H1 (cell line): ENCODE results near the gene IRGQ. TPM values are rescaled to one million over a fixed set of nuclear protein-coding genes. Genes with fewer than 3 reads are reported as not detected.

Experiments
- CTCF ChIA-PET: fragments of 300-600 bp; sonication (Branson Sonifier 250); formaldehyde crosslinking; loops from one replicate; lab custom pipeline; 2021; ENCODE audit not compliant: partially characterized antibody; lab: Charles Lee
- POLR2A ChIA-PET: fragments of 300-600 bp; sonication (Branson Sonifier 250); formaldehyde crosslinking; loops from one replicate; lab custom pipeline; 2021; ENCODE audit warnings: inconsistent platforms; ENCODE audit not compliant: partially characterized antibody; lab: Charles Lee
- DNase-seq, 2 experiments: peaks; one replicate each; pipeline versions ENCODE4 v3.0.0 to v3.0.0-alpha.2; 2010 to 2022; ENCODE audit warnings: low spot score in 2 of 2, low read depth in 1 of 2, mixed read lengths in 1 of 2
- FAIRE-seq: peaks from 2 replicates; lab custom pipeline; 2011; peaks lifted over from hg19 to GRCh38; lab: Jason Lieb, UNC
- H2AFZ ChIP-seq: 2 replicates; pipeline ENCODE4 v1.8.1; 2012; ENCODE audit warnings: low read length, inconsistent platforms
- H2AK5ac ChIP-seq: 2 replicates; pipeline ENCODE4 v1.6.1; 2013; ENCODE audit warnings: low read depth, low read length
- H2BK120ac ChIP-seq: replicated peaks from 2 replicates; pipeline ENCODE3; 2013; ENCODE audit warnings: low read depth, low read length, inconsistent platforms
- H2BK12ac ChIP-seq: 2 replicates; pipeline ENCODE4 v1.6.1; 2013; ENCODE audit warnings: low read depth, low read length
- H2BK15ac ChIP-seq: 2 replicates; pipeline ENCODE4 v1.6.1; 2013; ENCODE audit warnings: low read length
- H2BK20ac ChIP-seq: 2 replicates; pipeline ENCODE4 v1.6.1; 2013; ENCODE audit warnings: low read length
- H2BK5ac ChIP-seq: 2 replicates; pipeline ENCODE4 v1.6.1; 2013; ENCODE audit warnings: low read depth, low read length
- H3K14ac ChIP-seq: 2 replicates; pipeline ENCODE4 v1.6.1; 2013; ENCODE audit warnings: inconsistent platforms; ENCODE audit not compliant: insufficient read length
- H3K18ac ChIP-seq: 2 replicates; pipeline ENCODE4 v1.6.1; 2013; ENCODE audit warnings: low read length; ENCODE audit errors: extremely low read depth
- H3K23ac ChIP-seq: 2 replicates; pipeline ENCODE4 v1.6.1; 2013; ENCODE audit warnings: inconsistent platforms; ENCODE audit not compliant: insufficient read length
- H3K23me2 ChIP-seq: 2 replicates; pipeline ENCODE4 v1.6.1; 2013; ENCODE audit warnings: low read depth, low read length
- H3K27ac ChIP-seq: 2 replicates; pipeline ENCODE4 v1.6.1; 2011; ENCODE audit warnings: low read depth, low read length, inconsistent platforms
- H3K27me3 ChIP-seq, 4 experiments: replicated peaks in 1 of 4; 1 replicate in 1 of 4; 2 replicates in 3 of 4; pipeline versions ENCODE4 v1.6.1 to v1.8.1; 2011 to 2013; ENCODE audit warnings: low read length in 3 of 4, mild to moderate bottlenecking in 3 of 4, inconsistent platforms in 2 of 4, mixed read lengths in 2 of 4, moderate library complexity in 1 of 4; ENCODE audit not compliant: control insufficient read depth in 3 of 4, insufficient read depth in 3 of 4; ENCODE audit errors: extremely low read depth in 1 of 4
- H3K36me3 ChIP-seq, 4 experiments: 2 replicates each; pipeline versions ENCODE4 v1.6.1 to v1.8.1; 2011 to 2013; ENCODE audit warnings: mild to moderate bottlenecking in 4 of 4, low read length in 3 of 4, moderate library complexity in 2 of 4, control low read depth in 1 of 4, inconsistent platforms in 1 of 4; ENCODE audit not compliant: insufficient read depth in 4 of 4, control insufficient read depth in 2 of 4
- H3K4ac ChIP-seq: replicated peaks from 2 replicates; pipeline ENCODE3; 2013; ENCODE audit warnings: low read length, low read depth, mixed read lengths, inconsistent platforms; ENCODE audit not compliant: insufficient read length
- H3K4me1 ChIP-seq, 4 experiments: replicated peaks in 1 of 4; 1 replicate in 1 of 4; 2 replicates in 3 of 4; pipeline versions ENCODE4 v1.6.1 to v1.8.1; 2011 to 2013; ENCODE audit warnings: low read length in 3 of 4, inconsistent platforms in 2 of 4, mixed read lengths in 1 of 4; ENCODE audit not compliant: insufficient read depth in 4 of 4, control insufficient read depth in 3 of 4
- H3K4me2 ChIP-seq, 2 experiments: 2 replicates each; pipeline versions ENCODE4 v1.6.1 to v1.8.1; 2011 to 2013; ENCODE audit warnings: low read depth in 2 of 2, low read length in 2 of 2, control low read depth in 1 of 2, inconsistent platforms in 1 of 2, mild to moderate bottlenecking in 1 of 2; ENCODE audit not compliant: insufficient read depth in 1 of 2
- H3K4me3 ChIP-seq, 4 experiments: fragments of 200-600, 300-600 bp in 1 of 4; sonication (generic), shearing (Covaris generic), sonication (Bioruptor Twin) in 1 of 4; 2 replicates each; pipeline versions ENCODE4 v1.5.1 to v1.8.1; 2011 to 2016; ENCODE audit warnings: low read length in 4 of 4, low read depth in 3 of 4, control low read depth in 2 of 4, inconsistent platforms in 2 of 4, mild to moderate bottlenecking in 2 of 4, mixed read lengths in 1 of 4, moderate library complexity in 1 of 4; ENCODE audit not compliant: insufficient read depth in 2 of 4; ENCODE audit errors: extremely low read depth in 1 of 4
- H3K56ac ChIP-seq: replicated peaks from 2 replicates; pipeline ENCODE3; 2013; ENCODE audit warnings: low read depth, mild to moderate bottlenecking, mixed read lengths, low read length, inconsistent platforms; ENCODE audit not compliant: insufficient read length
- H3K79me1 ChIP-seq: 2 replicates; pipeline ENCODE4 v1.6.1; 2013; ENCODE audit warnings: low read depth, low read length, control low read depth
- H3K79me2 ChIP-seq, 2 experiments: 2 replicates each; pipeline versions ENCODE4 v1.6.1 to v1.8.1; 2012 to 2013; ENCODE audit warnings: low read length in 2 of 2, mild to moderate bottlenecking in 2 of 2, inconsistent platforms in 1 of 2; ENCODE audit not compliant: insufficient read depth in 2 of 2, control insufficient read depth in 1 of 2
- H3K9ac ChIP-seq, 4 experiments: replicated peaks in 1 of 4; 1 replicate in 1 of 4; 2 replicates in 3 of 4; pipeline versions ENCODE4 v1.6.1 to v1.8.1; 2011 to 2013; ENCODE audit warnings: low read depth in 3 of 4, low read length in 3 of 4, control low read depth in 2 of 4, mild to moderate bottlenecking in 2 of 4, moderate library complexity in 2 of 4, inconsistent platforms in 1 of 4; ENCODE audit errors: extremely low read depth in 1 of 4
- H3K9me3 ChIP-seq, 2 experiments: 2 replicates each; pipeline versions ENCODE4 v1.6.1 to v1.8.1; 2012 to 2013; ENCODE audit warnings: mild to moderate bottlenecking in 2 of 2, moderate library complexity in 2 of 2, control low read depth in 1 of 2, inconsistent platforms in 1 of 2, low read depth in 1 of 2, low read length in 1 of 2, mixed read lengths in 1 of 2; ENCODE audit not compliant: insufficient read depth in 2 of 2
- H4K20me1 ChIP-seq, 2 experiments: replicated peaks in 1 of 2; 2 replicates each; pipeline versions ENCODE3 to v1.8.1; 2011 to 2013; ENCODE audit warnings: inconsistent platforms in 2 of 2, low read length in 2 of 2, mild to moderate bottlenecking in 1 of 2; ENCODE audit not compliant: insufficient read depth in 2 of 2, control insufficient read depth in 1 of 2
- H4K5ac ChIP-seq: 2 replicates; pipeline ENCODE4 v1.6.1; 2013; ENCODE audit warnings: low read length, low read depth, mixed read lengths, inconsistent platforms; ENCODE audit not compliant: insufficient read length
- H4K8ac ChIP-seq: 2 replicates; pipeline ENCODE4 v1.8.0; 2013; ENCODE audit warnings: mild to moderate bottlenecking, moderate library complexity, low read length, inconsistent platforms; ENCODE audit not compliant: insufficient read depth; ENCODE audit errors: extremely low read depth
- H4K91ac ChIP-seq: replicated peaks from 2 replicates; pipeline ENCODE3; 2013; ENCODE audit warnings: low read length, mixed read lengths, inconsistent platforms; ENCODE audit not compliant: insufficient read length
- BRCA1 ChIP-seq: IDR thresholded peaks from 2 replicates; pipeline ENCODE4 v1.6.1; 2012; ENCODE audit warnings: low read depth, low read length, improper control_type of control experiment
- CHD2 ChIP-seq: IDR thresholded peaks from 2 replicates; pipeline ENCODE4 v1.6.1; 2012; ENCODE audit warnings: low read length, improper control_type of control experiment
- CREB1 ChIP-seq: IDR thresholded peaks from 2 replicates; pipeline ENCODE4 v1.6.1; 2012; ENCODE audit warnings: inconsistent platforms
- EZH2 ChIP-seq: fragments of 200-600 bp; sonication (generic); IDR thresholded peaks from 2 replicates; pipeline ENCODE4 v1.7.1; 2012; ENCODE audit warnings: low read depth, mild to moderate bottlenecking, moderate library complexity, low read length, inconsistent platforms; ENCODE audit not compliant: severe bottlenecking
- GABPA ChIP-seq: IDR thresholded peaks from 2 replicates; pipeline ENCODE4 v1.6.1; 2011; ENCODE audit warnings: mild to moderate bottlenecking, low read length, moderate library complexity, borderline replicate concordance; ENCODE audit not compliant: insufficient read depth
- GTF2F1 ChIP-seq: IDR thresholded peaks from 2 replicates; pipeline ENCODE4 v1.6.1; 2012; ENCODE audit warnings: low read depth, low read length, improper control_type of control experiment, borderline replicate concordance
- KDM5A ChIP-seq: fragments of 200-600 bp; IDR thresholded peaks from 2 replicates; pipeline ENCODE4 v1.7.1; 2012; ENCODE audit warnings: mild to moderate bottlenecking, low read length, inconsistent platforms, mixed read lengths
- POLR2A ChIP-seq, 2 experiments: IDR thresholded peaks; 1 replicate in 1 of 2; 2 replicates in 1 of 2; pipeline ENCODE4 v1.6.1; 2011; ENCODE audit warnings: low read depth in 2 of 2, low read length in 2 of 2, mild to moderate bottlenecking in 2 of 2; ENCODE audit errors: control extremely low read depth in 1 of 2
- RBBP5 ChIP-seq: IDR thresholded peaks from 2 replicates; pipeline ENCODE4 v1.7.1; 2012; ENCODE audit warnings: low read depth, mild to moderate bottlenecking, inconsistent platforms, low read length, moderate library complexity, borderline replicate concordance
- SAP30 ChIP-seq: fragments of 300-600 bp; sonication (generic); IDR thresholded peaks from 2 replicates; pipeline ENCODE4 v1.7.1; 2012; ENCODE audit warnings: low read length, moderate library complexity, mild to moderate bottlenecking, inconsistent platforms; ENCODE audit not compliant: insufficient read depth, insufficient replicate concordance
- SIN3A ChIP-seq, 2 experiments: IDR thresholded peaks in 1 of 2; conservative IDR thresholded peaks in 1 of 2; 2 replicates each; pipeline ENCODE4 v1.6.1; 2011 to 2012; ENCODE audit warnings: low read length in 2 of 2, improper control_type of control experiment in 1 of 2, low read depth in 1 of 2, mild to moderate bottlenecking in 1 of 2
- SIRT6 ChIP-seq: IDR thresholded peaks from one replicate; pipeline ENCODE4 v1.7.1; 2012; ENCODE audit warnings: low read length, inconsistent platforms
- SIX5 ChIP-seq: IDR thresholded peaks from 2 replicates; pipeline ENCODE4 v1.6.1; 2011; ENCODE audit warnings: mild to moderate bottlenecking, low read depth, low read length
- TAF1 ChIP-seq: IDR thresholded peaks from 2 replicates; pipeline ENCODE4 v1.6.1; 2011; ENCODE audit warnings: mild to moderate bottlenecking, low read depth, low read length
- TCF12 ChIP-seq: IDR thresholded peaks from 2 replicates; pipeline ENCODE4 v1.6.1; 2011; ENCODE audit warnings: low read depth, mild to moderate bottlenecking, low read length
- YY1 ChIP-seq: IDR thresholded peaks from 2 replicates; pipeline ENCODE4 v1.6.1; 2011; ENCODE audit warnings: low read depth, mild to moderate bottlenecking, low read length
- WGBS, 2 experiments: shearing (Covaris generic) in 1 of 2; methylation state at CpG; one replicate each; pipeline versions ENCODE4 v1.1.6 to v1.1.7; 2013 to 2015; ENCODE audit warnings: low lambda C conversion rate in 2 of 2, mixed read lengths in 2 of 2, inconsistent platforms in 1 of 2, low coverage in 1 of 2, missing lambda C conversion rate in 1 of 2; ENCODE audit not compliant: insufficient replicate concordance in 2 of 2, insufficient coverage in 1 of 2, insufficient read length in 1 of 2; ENCODE audit errors: extremely low coverage in 1 of 2, missing lambda C conversion rate in 1 of 2; 5-methylcytosine and 5-hydroxymethylcytosine counted together
- polyA plus RNA-seq, 7 experiments: library from polyadenylated mRNA; depleted of rRNA in 3 of 7; stranded (reverse) in 5 of 7; unstranded in 2 of 7; fragments of >200 nt in 5 of 7; fragments of 200-250 nt in 2 of 7; gene quantifications; 1 replicate in 5 of 7; 2 replicates in 1 of 7; 4 replicates in 1 of 7; pipeline versions ENCODE4 v1.2.1 to v1.2.3, GENCODE V29; 2011 to 2013; ENCODE audit warnings: missing spikeins in 2 of 7, mixed read lengths in 2 of 7
- total RNA-seq: library from RNA; stranded (reverse); fragmentation: NEBNext Ultra II Directional; extraction: Animal tissue kit (Norgen Biotek cat#: 25700); gene quantifications from 2 replicates; pipeline ENCODE4 v1.2.1, GENCODE V29; 2021

IRGQ gene
- total and polyA plus RNA-seq, 2 of the 8 experiments (the other 6 are each of a cell fraction or from before 2014, with no cell fraction given) = 16.0 to 42.9 TPM

- H3K9ac ChIP-seq = no peak overlapping the region
- peaks cover 10 to 61% (median 37%) of the 10 kb centered on the region in 4 experiments; a peak in 7 of 8 replicates for H3K36me3 ChIP-seq
- H4K20me1 ChIP-seq = no peaks in the 10 kb centered on the region
- H3K4me2 ChIP-seq = no peak overlapping the region
- H3K27ac ChIP-seq = no peak overlapping the region
- WGBS, 2 experiments = 84% methylated on average over 3 of the region's 3 CpGs; no CpG with 5 or more reads in 1 of the 2 experiments
- H4K91ac ChIP-seq = no peak overlapping the region
- no peak overlapping the region for H3K14ac ChIP-seq
- DNase-seq (no peak), FAIRE-seq (no peak)
- no peak overlapping the region for H4K5ac ChIP-seq
- H3K4me1 ChIP-seq = peaks cover 0 to 5% (median 0%) of the 10 kb centered on the region in 4 experiments; a peak in 4 of 7 replicates
- H3K23me2 ChIP-seq = no peaks in the 10 kb centered on the region
- H2BK120ac ChIP-seq = no peak overlapping the region
- CTCF ChIA-PET = interaction anchor here (8.0 kb wide), 1 partner anchor 15 kb away, joined by 62 read pairs; no protein-coding TSS in a partner anchor
- H2BK5ac ChIP-seq = no peak overlapping the region
- POLR2A ChIA-PET = no interaction called here
- H3K79me1 ChIP-seq = no peaks in the 10 kb centered on the region
- peaks cover 0 to 7% of the 10 kb centered on the region in 2 experiments; a peak in 1 of 4 replicates for H3K9me3 ChIP-seq
- H3K23ac ChIP-seq = no peak overlapping the region
- no peak overlapping the region for H3K4ac ChIP-seq
- H2AK5ac ChIP-seq = no peak overlapping the region
- no peak overlapping the region for H2BK20ac ChIP-seq
- no peak overlapping the region for H3K4me3 ChIP-seq
- no peak overlapping the region for H3K56ac ChIP-seq
- no peak overlapping the region for H4K8ac ChIP-seq
- H3K18ac ChIP-seq = no peak overlapping the region
- H3K27me3 ChIP-seq = no peaks in the 10 kb centered on the region; a peak in 1 of 7 replicates
- no peak overlapping the region for H2AFZ ChIP-seq
- no peak overlapping the region for H2BK15ac ChIP-seq
- no peak overlapping the region for H2BK12ac ChIP-seq
- H3K79me2 ChIP-seq = no peaks in the 10 kb centered on the region
- TF ChIP-seq TCF12 (no peak), SAP30 (no peak), KDM5A (no peak), BRCA1 (no peak), GABPA (no peak), SIN3A (conservative IDR thresholded peaks at IDR 0.05 in 1 of 2, IDR thresholded peaks at IDR 0.05 in 1 of 2; ENCODE audit: low read depth in 1 of 2, low read length in 2 of 2) (no peak), TAF1 (no peak), POLR2A (IDR thresholded peaks at IDR 0.05; ENCODE audit: control extremely low read depth in 1 of 2, low read depth in 2 of 2, low read length in 2 of 2) (no peak), GTF2F1 (no peak), YY1 (no peak), CHD2 (no peak), SIRT6 (no peak), RBBP5 (no peak), CREB1 (no peak), EZH2 (no peak), SIX5 (no peak)
Measured at GRCh38 chr19:43540381-43540780, 55.6 kb downstream of the IRGQ start.
